HEK293T (cell line): ENCODE measurements around the gene NCKIPSD.

ENCODE experiments used
- BHLHE40 ChIP-seq: fragments of 450-650 bp; IDR thresholded peaks from 2 replicates; pipeline ENCODE4 v1.6.1; 2016; ENCODE audit warnings: mild to moderate bottlenecking, moderate library complexity, borderline replicate concordance
- FOXA1 ChIP-seq: fragments of 450-650 bp; IDR thresholded peaks from 2 replicates; pipeline ENCODE4 v1.6.1; 2016; ENCODE audit warnings: mild to moderate bottlenecking
- FOXM1 ChIP-seq: fragments of 450-650 bp; IDR thresholded peaks from 2 replicates; pipeline ENCODE4 v1.6.1; 2017; ENCODE audit warnings: mild to moderate bottlenecking, borderline replicate concordance
- L3MBTL2 ChIP-seq: fragments of 450-650 bp; conservative IDR thresholded peaks from 2 replicates; pipeline ENCODE4 v1.6.1; 2016; ENCODE audit warnings: mild to moderate bottlenecking
- NFRKB ChIP-seq: fragments of 450-650 bp; IDR thresholded peaks from 2 replicates; pipeline ENCODE4 v1.6.1; 2016; ENCODE audit warnings: mild to moderate bottlenecking, moderate library complexity
- SP1 ChIP-seq: fragments of 450-650 bp; IDR thresholded peaks from 2 replicates; pipeline ENCODE4 v1.6.1; 2017
- SUZ12 ChIP-seq: fragments of 450-650 bp; IDR thresholded peaks from 2 replicates; pipeline ENCODE4 v1.6.1; 2016; ENCODE audit warnings: mild to moderate bottlenecking

DNA sequence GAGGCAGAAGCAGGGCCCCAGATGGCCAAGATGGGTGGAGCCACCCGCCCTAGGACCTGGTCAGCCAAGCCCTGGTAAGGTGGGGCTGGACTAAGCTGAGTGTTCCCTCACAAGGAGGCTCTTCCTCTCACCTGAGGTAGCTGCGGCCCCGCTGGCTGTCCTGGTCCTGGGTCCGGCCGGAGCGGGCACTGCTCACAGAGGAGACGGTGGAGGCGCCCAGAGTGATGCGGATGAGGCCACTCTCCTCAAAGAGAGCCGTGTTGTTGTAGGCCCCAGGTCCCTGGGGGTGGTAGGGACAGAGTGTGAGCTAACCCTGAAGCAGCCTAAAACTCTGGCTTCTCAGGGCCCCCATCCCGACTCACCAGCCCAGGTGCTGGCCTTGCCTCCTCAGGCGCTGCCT, 43.1 kb downstream of the NCKIPSD start:
- no peak for TF ChIP-seq SP1
- no peak for TF ChIP-seq FOXM1
- no peak for TF ChIP-seq NFRKB
- no peak for TF ChIP-seq FOXA1
- TF ChIP-seq BHLHE40 = no peak
- TF ChIP-seq SUZ12 = no peak
- no peak for TF ChIP-seq L3MBTL2
